Measurements from ENCODE around the gene COL3A1. TPM values are rescaled to one million over a fixed set of nuclear protein-coding genes. Genes with fewer than 3 reads are reported as not detected.

COL3A1 gene
- 3,551 and 6,679 TPM in 2 replicates for total RNA-seq

DNA sequence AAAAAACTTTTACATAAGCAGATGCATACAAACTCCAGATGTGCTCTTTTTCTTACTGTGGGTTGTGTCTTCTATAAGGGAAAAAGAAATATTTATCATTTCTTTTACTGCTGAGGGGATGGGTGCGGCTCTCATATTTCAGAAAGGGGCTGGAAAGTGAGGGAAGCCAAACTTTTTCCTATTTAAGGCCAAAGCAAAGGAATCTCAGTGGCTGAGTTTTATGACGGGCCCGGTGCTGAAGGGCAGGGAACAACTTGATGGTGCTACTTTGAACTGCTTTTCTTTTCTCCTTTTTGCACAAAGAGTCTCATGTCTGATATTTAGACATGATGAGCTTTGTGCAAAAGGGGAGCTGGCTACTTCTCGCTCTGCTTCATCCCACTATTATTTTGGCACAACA lies at the start of gene COL3A1:
COL3A1 (plus strand) TSS at position 210 of the 400 bp plus-strand sequence; CDS start at position 327, 117 bp downstream.

Other genes with a start within 250 kb of the COL3A1 start
- gene COL5A2, start 205.4 kb downstream of the COL3A1 start, total RNA-seq: 773 and 889 TPM in 2 replicates

Measured in smooth muscle cell of the pulmonary artery (primary cell).